BLaER1 (cell line): Measurements from ENCODE around the gene ABLIM2.

Source experiments
- H3K27ac ChIP-seq: shearing (Covaris generic); formaldehyde crosslinking; 2 replicates; pipeline ENCODE4 v1.8.1; 2022
- H3K27me3 ChIP-seq: shearing (Covaris generic); formaldehyde crosslinking; 2 replicates; pipeline ENCODE4 v1.8.1; 2022
- H3K36me3 ChIP-seq: shearing (Covaris generic); formaldehyde crosslinking; 2 replicates; pipeline ENCODE4 v1.8.1; 2022
- H3K4me1 ChIP-seq: shearing (Covaris generic); formaldehyde crosslinking; 2 replicates; pipeline ENCODE4 v1.8.1; 2022
- H3K4me2 ChIP-seq: shearing (Covaris generic); formaldehyde crosslinking; 2 replicates; pipeline ENCODE4 v1.8.1; 2022
- H3K4me3 ChIP-seq: shearing (Covaris generic); formaldehyde crosslinking; 2 replicates; pipeline ENCODE4 v1.8.1; 2022
- H3K9ac ChIP-seq: shearing (Covaris generic); formaldehyde crosslinking; 2 replicates; pipeline ENCODE4 v1.8.1; 2022
- H3K9me3 ChIP-seq: shearing (Covaris generic); formaldehyde crosslinking; 2 replicates; pipeline ENCODE4 v1.8.1; 2022
- H4K20me1 ChIP-seq: shearing (Covaris generic); formaldehyde crosslinking; 2 replicates; pipeline ENCODE4 v1.8.1; 2022
- Cebpa-rat ChIP-seq: shearing (Covaris generic); IDR thresholded peaks from 2 replicates; pipeline ENCODE4 v1.8.1; 2022

The ABLIM2 gene

GRCh38 chr4:8201321-8201781 lies 42.7 kb upstream of the ABLIM2 start:
- Histone ChIP-seq H3K4me2 (peak overlapping the region; percentile 99), H3K9ac (peak overlapping the region; percentile 89)

GRCh38 chr4:8200302-8200975 lies 41.8 kb upstream of the ABLIM2 start:
- H3K36me3 ChIP-seq: peaks cover under 1% of the 10 kb centered on the region; the same call in 1 of the 2 replicates
- 0 out of 2 replicates have a peak, but pooled peaks cover under 1% of the 10 kb centered on the region for H3K27me3 ChIP-seq
- no peaks in the 10 kb centered on the region for H3K9me3 ChIP-seq
- peaks cover 37% of the 10 kb centered on the region for H4K20me1 ChIP-seq
- H3K27ac ChIP-seq: peak overlapping the region; percentile 96
- peak overlapping the region; percentile 73 for H3K4me3 ChIP-seq
- peaks cover 100% of the 10 kb centered on the region for H3K4me1 ChIP-seq
- H3K4me2 ChIP-seq: peak overlapping the region; percentile 99
- no peak for TF ChIP-seq Cebpa-rat
- peak overlapping the region; percentile 89 for H3K9ac ChIP-seq

More at GRCh38 chr4:8201321-8201781, 42.7 kb upstream of the ABLIM2 start:
- no peak for TF ChIP-seq Cebpa-rat
- no peaks in the 10 kb centered on the region for H3K9me3 ChIP-seq
- H3K27ac ChIP-seq: peak overlapping the region; percentile 96
- peaks cover 4% of the 10 kb centered on the region; the same call in 1 of the 2 replicates for H3K36me3 ChIP-seq
- peaks cover 46% of the 10 kb centered on the region for H4K20me1 ChIP-seq
- H3K27me3 ChIP-seq: no peaks in the 10 kb centered on the region
- H3K4me3 ChIP-seq: peak overlapping the region; percentile 73
- H3K4me1 ChIP-seq: peaks cover 100% of the 10 kb centered on the region

- peak overlapping the region; percentile 73 for H3K4me3 ChIP-seq
- no peak for TF ChIP-seq Cebpa-rat
- peak overlapping the region; percentile 89 for H3K9ac ChIP-seq
- H3K27me3 ChIP-seq: peaks cover 8% of the 10 kb centered on the region
- H3K36me3 ChIP-seq: no peaks in the 10 kb centered on the region; the same call in 1 of the 2 replicates
- H3K4me2 ChIP-seq: peak overlapping the region; percentile 99
- peaks cover 100% of the 10 kb centered on the region for H3K4me1 ChIP-seq
- H3K9me3 ChIP-seq: no peaks in the 10 kb centered on the region
- H3K27ac ChIP-seq: peak overlapping the region; percentile 96
- peaks cover 30% of the 10 kb centered on the region; the same call in 1 of the 2 replicates for H4K20me1 ChIP-seq
Measured at GRCh38 chr4:8199594-8200301, 41.1 kb upstream of the ABLIM2 start.

- no peak for TF ChIP-seq Cebpa-rat
- peaks cover 100% of the 10 kb centered on the region for H3K4me1 ChIP-seq
- H3K9ac ChIP-seq: peak within 1 kb of the TSS; percentile 89
- peak within 1 kb of the TSS; percentile 96 for H3K27ac ChIP-seq
- no peaks in the 10 kb centered on the region for H3K36me3 ChIP-seq
- peak within 1 kb of the TSS; percentile 73 for H3K4me3 ChIP-seq
- H3K4me2 ChIP-seq: peak within 1 kb of the TSS; percentile 99
- no peaks in the 10 kb centered on the region for H3K9me3 ChIP-seq
- H3K27me3 ChIP-seq: peaks cover 14% of the 10 kb centered on the region
- peaks cover 23% of the 10 kb centered on the region; the same call in 1 of the 2 replicates for H4K20me1 ChIP-seq
Measured at GRCh38 chr4:8198906-8199593, 40.4 kb upstream of the ABLIM2 start, which contains the start of gene SH3TC1. SH3TC1 (plus strand) TSS chr4:8199290; CDS start chr4:8205195, 5,905 bp downstream.

GRCh38 chr4:8198206-8198905 lies 39.7 kb upstream of the ABLIM2 start:
- Histone ChIP-seq H3K27ac (peak overlapping the region; percentile 96), H4K20me1 (peaks cover 16% of the 10 kb centered on the region; the same call in 1 of the 2 replicates), H3K36me3 (no peaks in the 10 kb centered on the region), H3K27me3 (peaks cover 14% of the 10 kb centered on the region), H3K9me3 (no peaks in the 10 kb centered on the region), H3K4me3 (peak overlapping the region; percentile 73), H3K9ac (peak overlapping the region; percentile 89; the same call in 1 of the 2 replicates), H3K4me2 (peak overlapping the region; percentile 99), H3K4me1 (peaks cover 100% of the 10 kb centered on the region)
- TF ChIP-seq Cebpa-rat: no peak

- Histone ChIP-seq H3K27ac (0 out of 2 replicates have a peak overlapping the region, but pooled peaks have one; percentile 29), H3K4me3 (no peak overlapping the region), H3K9me3 (no peaks in the 10 kb centered on the region), H3K36me3 (no peaks in the 10 kb centered on the region), H3K4me1 (peaks cover 100% of the 10 kb centered on the region), H3K9ac (no peak overlapping the region), H3K27me3 (peaks cover 14% of the 10 kb centered on the region), H4K20me1 (peaks cover 8% of the 10 kb centered on the region; the same call in 1 of the 2 replicates), H3K4me2 (peak overlapping the region; percentile 99)
- TF ChIP-seq Cebpa-rat: no peak
Measured at GRCh38 chr4:8197521-8197920, 38.9 kb upstream of the ABLIM2 start.

GRCh38 chr4:8195841-8196458 lies 37.3 kb upstream of the ABLIM2 start:
- H3K4me2 ChIP-seq: peak overlapping the region; percentile 99
- no peak overlapping the region for H3K9ac ChIP-seq
- peaks cover 100% of the 10 kb centered on the region for H3K4me1 ChIP-seq
- H3K27me3 ChIP-seq: peaks cover 14% of the 10 kb centered on the region
- H3K27ac ChIP-seq: no peak overlapping the region
- TF ChIP-seq Cebpa-rat: no peak
- no peaks in the 10 kb centered on the region for H3K36me3 ChIP-seq
- no peak overlapping the region for H3K4me3 ChIP-seq
- H3K9me3 ChIP-seq: no peaks in the 10 kb centered on the region
- no peaks in the 10 kb centered on the region for H4K20me1 ChIP-seq

GRCh38 chr4:8195431-8195830 lies 36.8 kb upstream of the ABLIM2 start:
- no peak for TF ChIP-seq Cebpa-rat
- no peak overlapping the region for H3K9ac ChIP-seq
- H3K4me3 ChIP-seq: no peak overlapping the region
- peaks cover 14% of the 10 kb centered on the region for H3K27me3 ChIP-seq
- H3K4me1 ChIP-seq: peaks cover 100% of the 10 kb centered on the region
- no peaks in the 10 kb centered on the region for H3K36me3 ChIP-seq
- no peaks in the 10 kb centered on the region for H4K20me1 ChIP-seq
- no peaks in the 10 kb centered on the region for H3K9me3 ChIP-seq
- H3K27ac ChIP-seq: no peak overlapping the region
- peak overlapping the region; percentile 99 for H3K4me2 ChIP-seq
